Heart left ventricle (tissue), 16 donors: ENCODE data around the gene KNL1. TPM values are rescaled to one million over a fixed set of nuclear protein-coding genes. Genes with fewer than 3 reads are reported as not detected.
A peak's percentile ranks its signal among the peaks of the same experiment; 100 is the strongest.

ENCODE experiments used
- ATAC-seq, 4 donors: fragments of 200-7000 bp; cut with Tn5 transposase; one replicate each; pipeline ENCODE4 v1.9.1; 2020 to 2022; ENCODE audit warnings: moderate library complexity in 4 of 4, mild to moderate bottlenecking in 3 of 4, moderate number of reproducible peaks in 1 of 4
- DNase-seq, 5 donors: peaks; one replicate each; pipeline ENCODE4 v3.0.0-alpha.2; 2020
- H3K27ac ChIP-seq, 12 donors: fragments of 200-600 bp; sonication (generic) in 4 of 12; one replicate each; pipeline versions ENCODE4 v1.5.0 to v1.8.0; 2016 to 2022; ENCODE audit warnings: mild to moderate bottlenecking in 2 of 12
- H3K27me3 ChIP-seq, 9 donors: fragments of 200-600 bp; sonication (generic) in 2 of 9; one replicate each; pipeline versions ENCODE4 v1.5.1 to v1.8.0; 2016 to 2022; ENCODE audit warnings: mild to moderate bottlenecking in 3 of 9
- H3K36me3 ChIP-seq, 9 donors: fragments of 200-600 bp; sonication (generic) in 2 of 9; one replicate each; pipeline versions ENCODE4 v1.5.0 to v1.8.0; 2018 to 2022; ENCODE audit warnings: mild to moderate bottlenecking in 2 of 9
- H3K4me1 ChIP-seq, 12 donors: fragments of 200-600 bp; sonication (generic) in 4 of 12; one replicate each; pipeline versions ENCODE4 v1.5.0 to v1.8.0; 2016 to 2022; ENCODE audit warnings: mild to moderate bottlenecking in 3 of 12
- H3K4me3 ChIP-seq, 12 donors: fragments of 200-600 bp; sonication (generic) in 4 of 12; one replicate each; pipeline versions ENCODE4 v1.5.0 to v1.8.0; 2017 to 2022; ENCODE audit warnings: mild to moderate bottlenecking in 9 of 12, moderate library complexity in 4 of 12
- H3K9me3 ChIP-seq, 12 donors: fragments of 200-600 bp; sonication (generic) in 4 of 12; one replicate each; pipeline versions ENCODE4 v1.5.0 to v1.8.0; 2016 to 2022; ENCODE audit warnings: mild to moderate bottlenecking in 1 of 12
- CTCF ChIP-seq, 12 donors: fragments of 200-600 bp; sonication (generic) in 4 of 12; IDR thresholded peaks; one replicate each; pipeline versions ENCODE4 v1.5.0 to v1.8.0; 2018 to 2022; ENCODE audit warnings: antibody characterized with exemption in 12 of 12, mild to moderate bottlenecking in 5 of 12
- POLR2A ChIP-seq, 2 donors: fragments of 450-650 bp; IDR thresholded peaks; one replicate each; pipeline ENCODE4 v1.6.1; 2017; ENCODE audit warnings: antibody characterized with exemption in 2 of 2, mild to moderate bottlenecking in 2 of 2, moderate library complexity in 2 of 2
- WGBS, 4 donors: extraction: QIAGEN DNeasy Blood & Tissue Kit in 2 of 4; methylation state at CpG; one replicate each; pipeline versions ENCODE4 v1.1.5 to v1.1.7; 2013 to 2018; 5-methylcytosine and 5-hydroxymethylcytosine counted together
- intact Hi-C, 10 donors: fragments of 100-400 bp; cut with DNase I; formaldehyde crosslinking; loops; one replicate each; pipeline versions ENCODE4 v1.11.1 to v1.14.2; 2022
- polyA plus RNA-seq, 2 donors: library from polyadenylated mRNA; stranded (reverse); fragments of 200-250 nt; gene quantifications; one replicate each; pipeline ENCODE4 v1.2.3, GENCODE V29; 2013
- total RNA-seq, 9 donors: library from RNA; depleted of rRNA in 2 of 9; stranded (reverse); fragments of >200 nt in 2 of 9; fragmentation: NEBNext Ultra II Directional in 3 of 9; extraction: Animal tissue kit (Norgen Biotek cat#: 25700) in 3 of 9; gene quantifications; one replicate each; pipeline versions ENCODE4 v1.1.0 to v1.2.4, GENCODE V29; 2016 to 2023
- donor health status: ischemic (EF 13 %, LVEDD 7.1; RV severe dilation, severe dysfunction).
- donor health status: healthy with polysubstance abuse.
- donor health status: DM: no; HTN: yes; CAD: no.
- donor health status: DM: no; HTN: no; CAD: no.
- donor health status: ischemic (EF 25% LVEDD 6.9; RV normal size, moderate dysfunction).
- donor health status: ischemic (EF 25% LVEDD 5.7; RV mildly dilated, moderate dysfunction).
- donor health status: healthy.
- donor health status: DM: yes; HTN: yes; CAD: no.
- donor health status: ischemic (EF 35%, LVEDD 5.7; RV mildly dilated, moderate dysfunction).
- donor health status: nonischemic (EF 11% LVEDD 7.7; RV severe dilation, severe dysfunction).
- donor health status: DM: yes; HTN: yes; CAD: no.
- donor health status: PGD.
- donor health status: ischemic (EF 29% LVEDD 5.4; RV normal size, mild dysfunction).
- donor health status: nonischemic (EF 23%, LVEDD 6.1; RV moderate dilation, normal function).

KNL1 gene
- total and polyA plus RNA-seq, 11 donors: 0.04 to 5.9 (median 0.62) TPM; not detected in 1

GRCh38 chr15:40688932-40689799 lies 95.1 kb downstream of the KNL1 start:
- no peak overlapping the region for H3K4me3 ChIP-seq
- no peak for DNase-seq
- peaks cover 0 to 28% (median 9%) of the 10 kb centered on the region in 9 donors for H3K36me3 ChIP-seq
- no peaks in the 10 kb centered on the region for H3K9me3 ChIP-seq
- no peaks in the 10 kb centered on the region for H3K27me3 ChIP-seq
- no peak overlapping the region for H3K27ac ChIP-seq
- ATAC-seq: no peak
- peaks cover 0 to 10% (median 6%) of the 10 kb centered on the region in 12 donors for H3K4me1 ChIP-seq
- TF ChIP-seq POLR2A (IDR thresholded peaks at IDR 0.05) (no peak), CTCF (IDR thresholded peaks at IDR 0.05) (no peak)
- intact Hi-C loops: no loop called here
- WGBS, 4 donors: 78 to 83% (median 80%) methylated on average over 9 of the region's 9 CpGs

- intact Hi-C loops: loop anchor here in 5 of 10 donors (5.0 to 10.0 kb wide), 6 partner anchors 56 to 203 kb away; partner anchors contain the start of genes VPS18 (in 4 of the 5), RMDN3 (in 3 of the 5) and KNL1 (in 2 of the 5)
- peaks cover 0 to 28% (median 9%) of the 10 kb centered on the region in 9 donors for H3K36me3 ChIP-seq
- no peak for TF ChIP-seq CTCF (IDR thresholded peaks at IDR 0.05)
- no peak for TF ChIP-seq POLR2A (IDR thresholded peaks at IDR 0.05)
- peaks cover 0 to 21% (median 14%) of the 10 kb centered on the region in 12 donors for H3K4me1 ChIP-seq
- no peaks in the 10 kb centered on the region for H3K9me3 ChIP-seq
- WGBS, 4 donors: 95 to 96% (median 95%) methylated on average over 4 of the region's 4 CpGs
- no peak for DNase-seq
- no peak overlapping the region for H3K27ac ChIP-seq
- no peak overlapping the region for H3K4me3 ChIP-seq
- no peak for ATAC-seq
- H3K27me3 ChIP-seq: no peaks in the 10 kb centered on the region
Measured at GRCh38 chr15:40691737-40692136, 97.7 kb downstream of the KNL1 start.

- Histone ChIP-seq H3K9me3 (no peaks in the 10 kb centered on the region), H3K4me1 (peaks cover 0 to 21% (median 14%) of the 10 kb centered on the region in 12 donors), H3K4me3 (peak overlapping the region; percentile 63 to 96 (median 84)), H3K27ac (peak overlapping the region; percentile 93 to 100 (median 99)), H3K36me3 (peaks cover 0 to 24% (median 9%) of the 10 kb centered on the region in 9 donors), H3K27me3 (no peaks in the 10 kb centered on the region)
- intact Hi-C loops: loop anchor here in 5 of 10 donors (5.0 to 10.0 kb wide), 6 partner anchors 53 to 201 kb away; partner anchors contain the start of genes VPS18 (in 4 of the 5), RMDN3 (in 3 of the 5) and KNL1 (in 2 of the 5)
- no peak for TF ChIP-seq POLR2A (IDR thresholded peaks at IDR 0.05)
- TF ChIP-seq CTCF (IDR thresholded peaks at IDR 0.05): no peak
- no peak for DNase-seq
- ATAC-seq: no peak
- 33 to 39% (median 37%) methylated on average over 31 of the region's 31 CpGs for WGBS, 4 donors
Measured at GRCh38 chr15:40693904-40694687, 100.0 kb downstream of the KNL1 start.
